ENCODE results near the gene SLC16A14. TPM values are rescaled to one million over a fixed set of nuclear protein-coding genes. Genes with fewer than 3 reads are reported as not detected.
"Not testable (repeated sequence)": the region's sequence is repeated elsewhere in the genome, so short reads cannot be mapped to it uniquely, and the experiment has no call there.

Gene SLC16A14, protein sequence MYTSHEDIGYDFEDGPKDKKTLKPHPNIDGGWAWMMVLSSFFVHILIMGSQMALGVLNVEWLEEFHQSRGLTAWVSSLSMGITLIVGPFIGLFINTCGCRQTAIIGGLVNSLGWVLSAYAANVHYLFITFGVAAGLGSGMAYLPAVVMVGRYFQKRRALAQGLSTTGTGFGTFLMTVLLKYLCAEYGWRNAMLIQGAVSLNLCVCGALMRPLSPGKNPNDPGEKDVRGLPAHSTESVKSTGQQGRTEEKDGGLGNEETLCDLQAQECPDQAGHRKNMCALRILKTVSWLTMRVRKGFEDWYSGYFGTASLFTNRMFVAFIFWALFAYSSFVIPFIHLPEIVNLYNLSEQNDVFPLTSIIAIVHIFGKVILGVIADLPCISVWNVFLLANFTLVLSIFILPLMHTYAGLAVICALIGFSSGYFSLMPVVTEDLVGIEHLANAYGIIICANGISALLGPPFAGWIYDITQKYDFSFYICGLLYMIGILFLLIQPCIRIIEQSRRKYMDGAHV
- total RNA-seq: under 1 TPM in 1 of 2 donors, not detected in 1; 0.58 TPM

GRCh38 chr2:230068651-230069055 is at the start of gene SLC16A14:
TSS of gene SLC16A14 (minus strand) at chr2:230068924. CDS start at chr2:230059352, 9,572 bp downstream.
- DNase-seq (ENCODE audit: low spot score in 2 of 2): no peak
- peaks cover 0 to 2% of the 10 kb centered on the region in 2 donors for H3K9me3 Mint-ChIP-seq
- peak; percentile 12 to 40 for ATAC-seq
- H3K27ac Mint-ChIP-seq: peak within 1 kb of the TSS in 1 of 2 donors; percentile 19
- peaks cover 0 to 4% of the 10 kb centered on the region in 2 donors for H3K36me3 Mint-ChIP-seq

DNA sequence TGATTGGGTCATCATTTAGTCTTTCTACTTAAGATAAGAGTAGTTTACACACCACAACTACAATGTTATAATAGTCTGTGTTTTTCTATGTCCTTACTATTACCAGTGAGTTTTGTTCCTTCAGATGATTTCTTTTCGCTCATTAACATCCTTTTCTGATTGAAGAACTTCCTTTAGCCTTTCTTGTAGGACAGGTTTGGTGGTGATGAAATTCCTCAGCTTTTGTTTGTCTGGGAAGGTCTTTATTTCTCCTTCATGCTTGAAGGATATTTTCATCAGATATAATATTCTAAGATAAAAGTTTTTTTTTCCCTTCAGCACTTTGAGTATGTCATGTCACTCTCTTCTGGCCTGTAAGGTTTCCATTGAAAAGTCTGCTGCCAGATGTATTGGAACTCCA is 38.0 kb upstream of the SLC16A14 start:
- H3K9me3 Mint-ChIP-seq: peaks cover 12 to 21% of the 10 kb centered on the region in 2 donors
- H3K27ac Mint-ChIP-seq: no peak overlapping the region
- no peak for DNase-seq (ENCODE audit: low spot score in 2 of 2)
- no peak for ATAC-seq
- peaks cover 13 to 28% of the 10 kb centered on the region in 2 donors for H3K36me3 Mint-ChIP-seq

DNA sequence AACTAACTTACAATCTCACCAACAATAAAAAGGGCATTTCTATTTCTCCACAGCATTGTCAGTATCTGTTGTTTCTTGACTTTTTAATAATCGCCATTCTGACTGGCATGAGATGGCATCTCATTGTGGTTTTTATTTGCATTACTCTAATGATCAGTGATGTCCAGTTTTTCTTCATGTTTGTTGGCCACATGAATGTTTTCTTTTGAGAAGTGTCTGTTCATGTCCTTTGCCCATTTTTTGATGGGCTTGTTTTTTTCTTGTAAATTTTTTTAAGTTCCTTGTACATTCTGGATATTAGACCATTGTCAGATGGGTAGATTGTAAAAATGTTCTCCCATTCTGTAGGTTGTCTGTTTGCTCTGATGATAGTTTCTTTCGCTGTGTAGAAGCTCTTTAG is 33.2 kb upstream of the SLC16A14 start:
- not testable (repeated sequence) for H3K27ac Mint-ChIP-seq; ATAC-seq; DNase-seq (ENCODE audit: low spot score in 2 of 2)
- Mint-ChIP-seq H3K9me3 (peaks cover 13 to 15% of the 10 kb centered on the region in 2 donors), H3K36me3 (peaks cover 13 to 21% of the 10 kb centered on the region in 2 donors)

- H3K27ac Mint-ChIP-seq: no peak overlapping the region
- no peak for ATAC-seq
These were observed 29.1 kb upstream of the SLC16A14 start for GRCh38 chr2:230097841-230098240.

DNA sequence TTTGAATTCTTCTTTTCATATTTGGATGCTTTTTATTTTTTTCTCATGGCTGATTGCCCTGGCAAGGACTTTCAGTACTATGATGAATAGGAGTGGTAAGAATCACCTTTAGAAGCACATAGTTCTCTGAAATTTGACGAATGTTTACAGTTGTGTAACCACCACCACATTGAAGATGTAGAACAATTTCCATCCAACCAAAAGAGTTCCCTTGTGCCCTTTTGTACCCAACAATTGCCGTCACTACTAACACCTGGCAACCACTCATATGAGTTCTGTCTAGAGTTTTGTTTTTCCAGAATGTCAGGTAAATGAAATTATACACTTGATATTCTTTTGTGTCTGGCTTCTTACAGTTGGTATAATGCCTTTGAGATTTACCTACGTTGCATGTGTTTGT is 28.7 kb upstream of the SLC16A14 start:
- H3K36me3 Mint-ChIP-seq: peaks cover 4% of the 10 kb centered on the region in 2 donors
- H3K27ac Mint-ChIP-seq: no peak overlapping the region
- no peak for ATAC-seq
- DNase-seq (ENCODE audit: low spot score in 2 of 2): no peak
- peaks cover 5 to 10% of the 10 kb centered on the region in 2 donors for H3K9me3 Mint-ChIP-seq

More at GRCh38 chr2:230097841-230098240, 29.1 kb upstream of the SLC16A14 start:
- Mint-ChIP-seq H3K9me3 (peaks cover 7 to 10% of the 10 kb centered on the region in 2 donors), H3K36me3 (peaks cover 8% of the 10 kb centered on the region in 2 donors)
- no peak for DNase-seq (ENCODE audit: low spot score in 2 of 2)

DNA sequence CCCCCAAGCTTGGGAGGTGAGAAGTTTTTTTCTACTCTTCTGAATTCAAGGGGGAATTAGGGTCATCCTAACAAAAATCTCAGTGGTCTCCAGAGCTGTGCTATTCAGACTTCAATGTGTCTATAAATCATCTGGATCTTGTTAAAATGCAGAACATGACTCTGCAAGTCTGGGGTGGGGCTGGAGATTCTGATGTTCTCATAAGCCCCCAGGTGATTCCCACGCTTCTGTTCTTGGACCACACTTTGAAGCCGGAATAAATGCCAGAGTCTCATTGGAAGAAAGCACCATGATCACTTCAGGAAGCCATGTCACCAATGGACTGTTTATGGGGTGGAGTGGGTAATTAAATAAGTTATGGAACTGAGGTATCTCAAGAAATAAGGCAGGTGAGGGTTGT is 22.2 kb upstream of the SLC16A14 start:
- no peak overlapping the region for H3K27ac Mint-ChIP-seq
- peaks cover 0 to 7% of the 10 kb centered on the region in 2 donors for H3K9me3 Mint-ChIP-seq
- no peaks in the 10 kb centered on the region for H3K36me3 Mint-ChIP-seq

GRCh38 chr2:230085201-230085600 is 16.5 kb upstream of the SLC16A14 start:
- H3K9me3 Mint-ChIP-seq: no peaks in the 10 kb centered on the region
- H3K27ac Mint-ChIP-seq: no peak overlapping the region
- no peaks in the 10 kb centered on the region for H3K36me3 Mint-ChIP-seq
- DNase-seq (ENCODE audit: low spot score in 2 of 2): no peak
- no peak for ATAC-seq

More for the DNA sequence above, 22.2 kb upstream of the SLC16A14 start:
- ATAC-seq (no peak), DNase-seq (ENCODE audit: low spot score in 2 of 2) (no peak)

DNA sequence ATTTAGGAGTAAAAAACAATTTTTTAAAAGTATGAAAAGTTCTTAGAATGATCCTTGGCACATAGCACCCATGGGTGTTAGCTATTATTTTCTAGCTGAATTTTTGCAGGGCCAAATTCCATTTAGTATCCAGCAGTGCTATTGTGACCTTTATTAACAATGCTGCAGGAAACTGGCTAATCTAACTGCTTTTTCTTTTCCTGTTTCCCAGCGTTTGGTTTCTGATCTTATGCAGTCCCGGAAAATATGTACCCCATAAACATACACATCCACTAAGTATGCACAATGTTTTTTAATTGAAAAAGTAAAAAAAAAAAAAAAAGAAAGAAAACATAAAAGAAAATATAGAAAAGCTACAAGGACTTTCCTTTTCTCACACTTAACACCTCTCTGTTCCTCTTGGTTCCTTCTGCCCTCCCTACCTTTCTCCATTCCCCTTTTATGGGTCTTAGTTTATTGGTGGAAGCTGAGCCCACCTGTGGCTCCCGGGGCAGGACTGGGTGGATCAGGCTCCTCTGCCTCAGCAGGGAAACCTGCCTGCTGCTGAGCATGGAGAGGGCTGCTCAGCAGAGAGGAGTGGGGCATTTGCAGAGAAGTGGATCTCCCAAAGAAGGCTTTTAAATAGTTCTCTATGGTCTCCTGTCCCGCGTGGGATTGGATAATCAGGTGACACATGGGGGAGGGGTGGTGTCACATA is 9.3 kb upstream of the SLC16A14 start:
- H3K27ac Mint-ChIP-seq: no peak overlapping the region
- H3K9me3 Mint-ChIP-seq: peaks cover 0 to 5% of the 10 kb centered on the region in 2 donors
- DNase-seq (ENCODE audit: low spot score in 2 of 2) (no peak), ATAC-seq (no peak)
- H3K36me3 Mint-ChIP-seq: no peaks in the 10 kb centered on the region

DNA sequence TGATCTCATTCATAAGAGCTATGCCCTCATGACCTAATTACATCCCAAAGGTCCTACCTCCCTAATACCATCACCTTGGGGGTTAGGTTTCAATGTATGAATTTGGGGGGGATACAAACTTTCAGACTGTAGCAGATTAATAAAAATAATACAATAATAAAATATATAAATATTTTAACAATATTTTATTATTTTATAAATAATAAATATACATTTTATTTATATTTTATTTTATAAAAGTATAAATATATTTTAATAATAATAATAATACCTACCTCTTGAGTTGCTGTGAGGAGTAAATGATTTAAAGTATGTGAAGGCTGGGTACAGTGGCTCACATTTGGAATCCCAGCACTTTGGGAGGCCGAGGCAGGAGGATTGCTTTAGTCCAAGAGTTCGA is 8.1 kb upstream of the SLC16A14 start:
- Mint-ChIP-seq H3K36me3 (no peaks in the 10 kb centered on the region), H3K9me3 (peaks cover 0 to 5% of the 10 kb centered on the region in 2 donors), H3K27ac (no peak overlapping the region)
- ATAC-seq (no peak), DNase-seq (ENCODE audit: low spot score in 2 of 2) (no peak)

- no peaks in the 10 kb centered on the region for H3K36me3 Mint-ChIP-seq
- no peak for DNase-seq (ENCODE audit: low spot score in 2 of 2)
- peaks cover 0 to 5% of the 10 kb centered on the region in 2 donors for H3K9me3 Mint-ChIP-seq
- no peak for ATAC-seq
- no peak overlapping the region for H3K27ac Mint-ChIP-seq
These were observed 7.4 kb upstream of the SLC16A14 start for GRCh38 chr2:230075988-230076631.

DNA sequence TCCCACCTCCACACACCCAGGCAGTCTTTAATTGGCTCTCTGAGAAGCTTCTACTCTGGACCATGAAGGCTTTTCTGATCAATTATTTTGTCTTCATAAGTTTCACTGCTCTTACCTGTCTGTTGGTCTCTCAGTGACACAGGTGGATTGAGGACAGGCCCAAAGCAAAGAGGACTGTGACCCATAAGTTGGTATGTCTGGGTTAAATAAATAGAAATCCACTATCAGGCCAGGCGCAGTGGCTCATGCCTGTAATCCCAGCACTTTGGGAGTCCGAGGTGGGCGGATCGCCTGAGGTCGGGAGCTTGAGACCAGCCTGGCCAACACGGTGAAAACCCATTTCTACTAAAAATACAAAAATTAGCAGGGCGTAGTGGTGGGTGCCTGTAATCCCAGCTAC is 2.7 kb upstream of the SLC16A14 start:
- no peak for ATAC-seq
- Mint-ChIP-seq H3K36me3 (peaks cover 0 to 4% of the 10 kb centered on the region in 2 donors), H3K9me3 (peaks cover 0 to 5% of the 10 kb centered on the region in 2 donors), H3K27ac (no peak overlapping the region)
- DNase-seq (ENCODE audit: low spot score in 2 of 2): no peak

DNA sequence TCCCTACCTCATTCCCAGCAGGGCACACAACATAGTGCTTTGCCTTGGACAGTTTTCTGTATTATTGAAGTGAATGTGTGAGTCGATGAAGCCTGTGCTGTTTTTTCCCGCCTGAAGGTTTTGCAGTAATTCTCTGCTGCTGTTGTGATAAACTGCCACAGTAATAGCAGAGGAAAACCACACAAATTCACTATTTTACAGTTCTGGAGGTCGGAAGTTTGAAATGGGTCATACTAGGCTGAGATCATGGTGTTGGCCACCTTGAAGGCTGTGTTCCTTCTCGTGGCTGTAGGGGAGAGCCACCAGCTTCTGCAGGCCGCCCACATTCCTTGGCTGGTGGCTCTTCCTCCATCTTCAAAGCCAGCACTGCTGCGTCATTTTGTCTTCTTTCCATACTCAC is 678 bp upstream of the SLC16A14 start:
- Mint-ChIP-seq H3K36me3 (peaks cover 0 to 4% of the 10 kb centered on the region in 2 donors), H3K27ac (peak overlapping the region in 1 of 2 donors; percentile 19), H3K9me3 (peaks cover 0 to 5% of the 10 kb centered on the region in 2 donors)
- DNase-seq (ENCODE audit: low spot score in 2 of 2): no peak
- no peak for ATAC-seq

- Mint-ChIP-seq H3K27ac (no peak overlapping the region), H3K9me3 (no peaks in the 10 kb centered on the region), H3K36me3 (peaks cover 0 to 4% of the 10 kb centered on the region in 2 donors)
- DNase-seq (ENCODE audit: low spot score in 2 of 2): peak in 1 of 2 donors; percentile 57
- peak; percentile 54 to 65 for ATAC-seq
These were observed 591 bp downstream of the SLC16A14 start for GRCh38 chr2:230068016-230068650.

DNA sequence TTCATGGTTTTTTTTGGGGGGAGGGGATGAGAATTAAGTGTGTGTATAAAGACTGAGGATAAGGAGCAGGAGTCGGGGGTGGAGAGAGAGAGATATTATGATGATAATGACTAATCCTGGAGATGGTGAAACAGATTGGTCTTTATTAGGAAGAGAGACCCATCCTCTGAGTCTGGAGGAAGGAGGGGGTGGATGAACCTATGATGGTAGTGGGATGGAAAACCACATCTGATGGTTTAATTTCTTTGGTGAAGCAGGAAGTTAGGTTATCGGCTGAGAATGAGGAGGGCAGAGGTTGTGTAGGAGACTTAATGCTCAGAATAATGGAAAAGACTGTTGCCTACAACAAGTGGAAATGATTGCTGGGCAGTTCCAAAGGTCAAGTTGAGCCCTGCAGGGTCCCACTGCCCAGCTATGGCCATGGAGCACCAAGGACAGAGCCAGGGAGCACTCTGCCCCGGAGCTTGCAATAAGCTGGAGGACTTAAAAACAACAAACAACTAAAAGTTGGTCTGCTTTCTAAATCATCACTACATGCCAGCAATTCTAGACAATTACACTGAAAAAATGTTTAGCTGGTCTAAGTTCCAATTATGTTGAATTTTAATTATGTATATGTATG is 7.9 kb downstream of the SLC16A14 start:
- DNase-seq (ENCODE audit: low spot score in 2 of 2) (no peak), ATAC-seq (peak; percentile 40 to 56)
- Mint-ChIP-seq H3K27ac (peak overlapping the region; percentile 1 to 40), H3K36me3 (peaks cover 0 to 18% of the 10 kb centered on the region in 2 donors), H3K9me3 (peaks cover 0 to 14% of the 10 kb centered on the region in 2 donors)

GRCh38 chr2:230053753-230054478 is 14.8 kb downstream of the SLC16A14 start:
- Mint-ChIP-seq H3K9me3 (no peaks in the 10 kb centered on the region), H3K27ac (no peak overlapping the region), H3K36me3 (no peaks in the 10 kb centered on the region)
- DNase-seq (ENCODE audit: low spot score in 2 of 2) (no peak), ATAC-seq (peak; percentile 83 to 93)

All from activated naive CD4-positive, alpha-beta T cell treated with anti-CD3 and anti-CD28 coated beads, Interleukin-2, amount 50 U/mL, for 72 hours (primary cell).